Omental fat pad (tissue), 4 donors: ENCODE results near the gene CCDC24. TPM values are rescaled to one million over a fixed set of nuclear protein-coding genes. Genes with fewer than 3 reads are reported as not detected.
A peak's percentile ranks its signal among the peaks of the same experiment; 100 is the strongest.

Experiments used
- ATAC-seq: fragments of 150-250 bp; one replicate; pipeline ENCODE4 v1.9.1; 2016; ENCODE audit warnings: mild to moderate bottlenecking, moderate library complexity; ENCODE audit not compliant: low FRiP score
- DNase-seq: peaks from one replicate; pipeline ENCODE4 v3.0.0-alpha.2; 2019; ENCODE audit warnings: low spot score
- CTCF ChIP-seq, 3 donors: fragments of 450-650 bp; IDR thresholded peaks; one replicate each; pipeline ENCODE4 v1.5.1; 2016 to 2017; ENCODE audit warnings: antibody characterized with exemption in 3 of 3, mild to moderate bottlenecking in 3 of 3, moderate library complexity in 2 of 3
- total RNA-seq, 4 donors: library from RNA; depleted of rRNA; stranded (reverse); fragments of >200 nt; gene quantifications; one replicate each; pipeline ENCODE4 v1.1.0, GENCODE V29; 2016

CCDC24 gene
- total RNA-seq, 4 donors from 2014 or later, result 2.3 to 3.6 (median 2.8) TPM

- ATAC-seq, result peak; percentile 58
Measured at GRCh38 chr1:44031252-44032169, 40.1 kb downstream of the CCDC24 start, which contains the start of gene SLC6A9. Gene SLC6A9, minus strand, starts transcription at chr1:44031462. Its CDS starts 7,185 bp downstream, at chr1:44024277.

GRCh38 chr1:44032170-44032790 is 40.9 kb downstream of the CCDC24 start:
- DNase-seq, result no peak
- ATAC-seq, result no peak
- TF ChIP-seq CTCF (IDR thresholded peaks at IDR 0.05), result no peak

More at GRCh38 chr1:44031252-44032169, 40.1 kb downstream of the CCDC24 start, which contains the start of gene SLC6A9:
- TF ChIP-seq CTCF (IDR thresholded peaks at IDR 0.05), result no peak
- peak; percentile 29 for DNase-seq

- DNase-seq (no peak), ATAC-seq (no peak)
Measured at GRCh38 chr1:44033041-44033575, 41.7 kb downstream of the CCDC24 start.

GRCh38 chr1:44033756-44034155 is 42.4 kb downstream of the CCDC24 start:
- no peak for TF ChIP-seq CTCF (IDR thresholded peaks at IDR 0.05)
- DNase-seq (no peak), ATAC-seq (no peak)

More at GRCh38 chr1:44033041-44033575, 41.7 kb downstream of the CCDC24 start:
- no peak for TF ChIP-seq CTCF (IDR thresholded peaks at IDR 0.05)

- DNase-seq, result no peak
- TF ChIP-seq CTCF (IDR thresholded peaks at IDR 0.05), result no peak
- no peak for ATAC-seq
Measured at GRCh38 chr1:44034423-44034822, 43.0 kb downstream of the CCDC24 start.

- no peak for TF ChIP-seq CTCF (IDR thresholded peaks at IDR 0.05)
- ATAC-seq (no peak), DNase-seq (no peak)
Measured at GRCh38 chr1:44034976-44035716, 43.7 kb downstream of the CCDC24 start.
